Endothelial cell of umbilical vein (primary cell): Measurements from ENCODE around the gene KRTAP10-10.

Experiments used
- EZH2 ChIP-seq: IDR thresholded peaks from 2 replicates; pipeline ENCODE4 v1.6.1; 2012; ENCODE audit warnings: borderline replicate concordance, low read depth, mild to moderate bottlenecking, moderate library complexity, low read length, inconsistent platforms; ENCODE audit not compliant: severe bottlenecking
- FOS ChIP-seq: IDR thresholded peaks from 2 replicates; pipeline ENCODE4 v1.6.1; 2011; ENCODE audit warnings: mild to moderate bottlenecking, low read length, moderate library complexity, borderline replicate concordance; ENCODE audit not compliant: insufficient read depth
- JUN ChIP-seq: IDR thresholded peaks from 2 replicates; pipeline ENCODE4 v1.6.1; 2011; ENCODE audit warnings: borderline replicate concordance, low read depth; ENCODE audit not compliant: insufficient read length, insufficient read depth
- MYC ChIP-seq: IDR thresholded peaks from one replicate; pipeline ENCODE4 v1.6.1; 2011; ENCODE audit warnings: mild to moderate bottlenecking, low read depth, low read length
- POLR2A ChIP-seq: IDR thresholded peaks from 2 replicates; pipeline ENCODE4 v1.6.1; 2012; ENCODE audit warnings: low read depth, mild to moderate bottlenecking, control low read depth, low read length
- POLR2AphosphoS5 ChIP-seq: IDR thresholded peaks from 2 replicates; pipeline ENCODE4 v1.6.1; 2012; ENCODE audit warnings: low read depth, mild to moderate bottlenecking, control low read depth, low read length, moderate library complexity; ENCODE audit not compliant: insufficient read depth
- TF ChIP-seq, protein P1 (sequence below), 2 donors: IDR thresholded peaks; 1 replicate in 1 of 2; 2 replicates in 1 of 2; pipeline ENCODE4 v1.5.1; 2011; ENCODE audit warnings: low read length in 2 of 2, mild to moderate bottlenecking in 2 of 2, moderate library complexity in 2 of 2, control low read depth in 1 of 2, inconsistent platforms in 1 of 2, low read depth in 1 of 2; ENCODE audit not compliant: insufficient read depth in 1 of 2; ENCODE audit errors: extremely low read depth in 1 of 2

DNA sequence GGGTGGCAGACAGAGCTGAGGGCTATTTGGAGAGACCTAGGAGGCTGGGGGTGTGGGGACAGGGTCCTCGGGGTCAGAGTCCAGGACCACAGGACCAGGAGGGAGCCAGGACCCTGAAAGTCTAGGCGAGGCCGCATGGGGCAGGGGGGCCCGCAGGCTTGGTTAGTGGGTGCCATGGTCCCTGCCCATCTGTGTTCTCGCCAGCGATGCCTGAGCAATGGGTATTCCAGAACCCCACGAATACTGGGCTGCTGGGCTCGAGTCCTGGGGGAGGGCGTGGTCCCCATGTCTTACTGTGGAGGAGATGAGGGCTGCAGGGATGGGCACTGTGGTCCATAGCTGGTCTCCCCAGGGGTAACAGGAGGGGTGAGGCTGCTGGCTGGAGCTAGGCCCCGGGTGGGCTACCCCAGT, 46.8 kb upstream of the KRTAP10-10 start:
- TF ChIP-seq, protein P1, sequence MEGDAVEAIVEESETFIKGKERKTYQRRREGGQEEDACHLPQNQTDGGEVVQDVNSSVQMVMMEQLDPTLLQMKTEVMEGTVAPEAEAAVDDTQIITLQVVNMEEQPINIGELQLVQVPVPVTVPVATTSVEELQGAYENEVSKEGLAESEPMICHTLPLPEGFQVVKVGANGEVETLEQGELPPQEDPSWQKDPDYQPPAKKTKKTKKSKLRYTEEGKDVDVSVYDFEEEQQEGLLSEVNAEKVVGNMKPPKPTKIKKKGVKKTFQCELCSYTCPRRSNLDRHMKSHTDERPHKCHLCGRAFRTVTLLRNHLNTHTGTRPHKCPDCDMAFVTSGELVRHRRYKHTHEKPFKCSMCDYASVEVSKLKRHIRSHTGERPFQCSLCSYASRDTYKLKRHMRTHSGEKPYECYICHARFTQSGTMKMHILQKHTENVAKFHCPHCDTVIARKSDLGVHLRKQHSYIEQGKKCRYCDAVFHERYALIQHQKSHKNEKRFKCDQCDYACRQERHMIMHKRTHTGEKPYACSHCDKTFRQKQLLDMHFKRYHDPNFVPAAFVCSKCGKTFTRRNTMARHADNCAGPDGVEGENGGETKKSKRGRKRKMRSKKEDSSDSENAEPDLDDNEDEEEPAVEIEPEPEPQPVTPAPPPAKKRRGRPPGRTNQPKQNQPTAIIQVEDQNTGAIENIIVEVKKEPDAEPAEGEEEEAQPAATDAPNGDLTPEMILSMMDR (IDR thresholded peaks at IDR 0.05; ENCODE audit: extremely low read depth in 1 of 2, insufficient read depth in 1 of 2, low read depth in 1 of 2, low read length in 2 of 2): no peak
- TF ChIP-seq POLR2AphosphoS5 (no peak), POLR2A (no peak), EZH2 (no peak), FOS (no peak), MYC (no peak), JUN (no peak)
